HCT116 (cell line): ENCODE measurements around the gene C6orf62. TPM values are rescaled to one million over a fixed set of nuclear protein-coding genes. Genes with fewer than 3 reads are reported as not detected.

ENCODE experiments used
- ATAC-seq: fragments of 200-7000 bp; cut with Tn5 transposase; 2 replicates; pipeline ENCODE4 v1.9.1; 2020; ENCODE audit warnings: mild to moderate bottlenecking, moderate library complexity
- BruUV-seq: library from RNA; stranded (reverse); fragments of 400-500 nt; replicated peaks from 2 replicates; lab custom pipeline; 2021; lab: Mats Ljungman, UMichigan
- CTCF ChIA-PET: fragments of 300-600 bp; sonication (Branson Sonifier 250); formaldehyde crosslinking; loops from one replicate; lab custom pipeline; 2021; ENCODE audit warnings: antibody characterized with exemption; lab: Charles Lee
- POLR2A ChIA-PET: fragments of 300-600, 350-600 bp; sonication (Branson Sonifier 250); formaldehyde crosslinking; loops from one replicate; lab custom pipeline; 2021; ENCODE audit warnings: antibody characterized with exemption; lab: Charles Lee
- RAD21 ChIA-PET, 2 experiments: fragments of 300-600 bp; sonication (Branson Sonifier 250); formaldehyde crosslinking; loops; one replicate each; lab custom pipeline; 2023; ENCODE audit warnings: low total read pairs in 2 of 2; ENCODE audit not compliant: uncharacterized antibody in 2 of 2, unreplicated experiment in 2 of 2, low non-redundant PET in 1 of 2; lab: Charles Lee
- DNase-seq: peaks from one replicate; pipeline ENCODE4 v3.0.0-alpha.2; 2010; ENCODE audit warnings: low read depth, low spot score
- H2AFZ ChIP-seq: fragments of 200-600 bp; shearing (Covaris generic), sonication (generic); 2 replicates; pipeline ENCODE4 v1.6.1; 2017; ENCODE audit warnings: low read depth, mixed run types, mixed read lengths, antibody characterized with exemption, low read length; ENCODE audit not compliant: poor library complexity, severe bottlenecking
- H3K27ac ChIP-seq: 2 replicates; pipeline ENCODE4 v1.5.1; 2012; ENCODE audit warnings: low read depth, low read length
- H3K27me3 ChIP-seq: fragments of 200-600 bp; sonication (generic); 2 replicates; pipeline ENCODE4 v1.6.1; 2016; ENCODE audit warnings: mixed run types, low read length, mixed read lengths; ENCODE audit not compliant: insufficient read depth
- H3K36me3 ChIP-seq, 2 experiments: fragments of 200-500 bp in 1 of 2; fragments of 200-600 bp in 1 of 2; sonication (Bioruptor generic) in 1 of 2; sonication (generic) in 1 of 2; 2 replicates each; pipeline versions ENCODE4 v1.5.1 to v1.6.1; 2014 to 2016; ENCODE audit warnings: low read length in 2 of 2, inconsistent platforms in 1 of 2, mixed read lengths in 1 of 2, mixed run types in 1 of 2; ENCODE audit not compliant: insufficient read depth in 2 of 2, control insufficient read depth in 1 of 2
- H3K4me1 ChIP-seq, 2 experiments: fragments of 200-600 bp in 1 of 2; sonication (generic) in 1 of 2; 2 replicates each; pipeline versions ENCODE4 v1.5.1 to v1.6.1; 2012 to 2017; ENCODE audit warnings: low read length in 2 of 2, inconsistent platforms in 1 of 2, mild to moderate bottlenecking in 1 of 2, mixed read lengths in 1 of 2, mixed run types in 1 of 2, moderate library complexity in 1 of 2; ENCODE audit not compliant: insufficient read depth in 2 of 2, control insufficient read depth in 1 of 2
- H3K4me2 ChIP-seq: fragments of 200-600 bp; sonication (generic); 2 replicates; pipeline ENCODE4 v1.6.1; 2017; ENCODE audit warnings: mixed run types, low read length, mixed read lengths
- H3K4me3 ChIP-seq, 2 experiments: fragments of 200-600 bp in 1 of 2; sonication (generic) in 1 of 2; replicated peaks in 1 of 2; 2 replicates each; pipeline ENCODE4 v1.5.1; 2011 to 2016; ENCODE audit warnings: low read length in 2 of 2, control low read depth in 1 of 2, low read depth in 1 of 2, mild to moderate bottlenecking in 1 of 2, mixed read lengths in 1 of 2, mixed run types in 1 of 2
- H3K79me2 ChIP-seq: fragments of 200-600 bp; sonication (generic); 2 replicates; pipeline ENCODE4 v1.6.1; 2017; ENCODE audit warnings: mild to moderate bottlenecking, mixed run types, low read length, moderate library complexity, mixed read lengths; ENCODE audit not compliant: insufficient read depth
- H3K9ac ChIP-seq: fragments of 200-600 bp; sonication (generic); 2 replicates; pipeline ENCODE4 v1.6.1; 2016; ENCODE audit warnings: low read length, mixed read lengths
- H3K9me2 ChIP-seq: fragments of 200-600 bp; sonication (generic), shearing (Covaris generic); 2 replicates; pipeline ENCODE4 v1.6.1; 2017; ENCODE audit warnings: mixed run types, mild to moderate bottlenecking, moderate library complexity; ENCODE audit not compliant: insufficient read depth
- H3K9me3 ChIP-seq, 2 experiments: fragments of 200-500 bp in 1 of 2; fragments of 200-600 bp in 1 of 2; sonication (Bioruptor generic) in 1 of 2; sonication (generic) in 1 of 2; 2 replicates each; pipeline ENCODE4 v1.6.1; 2014 to 2017; ENCODE audit warnings: low read length in 2 of 2, mixed read lengths in 2 of 2, inconsistent platforms in 1 of 2, low read depth in 1 of 2, mild to moderate bottlenecking in 1 of 2, mixed run types in 1 of 2, moderate library complexity in 1 of 2; ENCODE audit not compliant: control insufficient read depth in 1 of 2, insufficient read depth in 1 of 2
- H4K20me1 ChIP-seq: fragments of 200-600 bp; sonication (generic), shearing (Covaris generic); 2 replicates; pipeline ENCODE4 v1.6.1; 2017; ENCODE audit warnings: mixed run types, mild to moderate bottlenecking, moderate library complexity; ENCODE audit not compliant: insufficient read depth
- CBX3 ChIP-seq: IDR thresholded peaks from 2 replicates; pipeline ENCODE4 v1.6.1; 2012; ENCODE audit warnings: low read depth
- CEBPB ChIP-seq: IDR thresholded peaks from 2 replicates; pipeline ENCODE4 v1.6.1; 2012; ENCODE audit warnings: low read depth
- EGR1 ChIP-seq: IDR thresholded peaks from 2 replicates; pipeline ENCODE4 v1.6.1; 2012; ENCODE audit warnings: low read depth
- TCF7L2 ChIP-seq: IDR thresholded peaks from 2 replicates; pipeline ENCODE4 v1.7.0; 2011; ENCODE audit warnings: borderline replicate concordance, inconsistent platforms; ENCODE audit not compliant: insufficient read depth, insufficient read length; ENCODE audit errors: extremely low read depth
- YY1 ChIP-seq: IDR thresholded peaks from 2 replicates; pipeline ENCODE4 v1.6.1; 2011; ENCODE audit warnings: low read length, low read depth, moderate library complexity, mild to moderate bottlenecking; ENCODE audit not compliant: insufficient replicate concordance; ENCODE audit errors: extremely low read depth
- intact Hi-C: fragments of 100-400 bp; cut with micrococcal nuclease; formaldehyde crosslinking; loops from 2 replicates; pipeline ENCODE4 v1.10.0; 2022
- total RNA-seq: library from RNA; stranded (reverse); gene quantifications from one replicate; pipeline ENCODE4 v1.2.1, GENCODE V29; 2021; ENCODE audit not compliant: unreplicated experiment
- TF ChIP-seq, protein P1 (sequence below): IDR thresholded peaks from 2 replicates; pipeline ENCODE4 v1.6.1; 2012; ENCODE audit warnings: low read depth
- TF ChIP-seq, protein P2 (sequence below): IDR thresholded peaks from 2 replicates; pipeline ENCODE4 v1.6.1; 2012

Gene C6orf62
- total RNA-seq, 1 experiment from 2014 or later, result 103 TPM

DNA sequence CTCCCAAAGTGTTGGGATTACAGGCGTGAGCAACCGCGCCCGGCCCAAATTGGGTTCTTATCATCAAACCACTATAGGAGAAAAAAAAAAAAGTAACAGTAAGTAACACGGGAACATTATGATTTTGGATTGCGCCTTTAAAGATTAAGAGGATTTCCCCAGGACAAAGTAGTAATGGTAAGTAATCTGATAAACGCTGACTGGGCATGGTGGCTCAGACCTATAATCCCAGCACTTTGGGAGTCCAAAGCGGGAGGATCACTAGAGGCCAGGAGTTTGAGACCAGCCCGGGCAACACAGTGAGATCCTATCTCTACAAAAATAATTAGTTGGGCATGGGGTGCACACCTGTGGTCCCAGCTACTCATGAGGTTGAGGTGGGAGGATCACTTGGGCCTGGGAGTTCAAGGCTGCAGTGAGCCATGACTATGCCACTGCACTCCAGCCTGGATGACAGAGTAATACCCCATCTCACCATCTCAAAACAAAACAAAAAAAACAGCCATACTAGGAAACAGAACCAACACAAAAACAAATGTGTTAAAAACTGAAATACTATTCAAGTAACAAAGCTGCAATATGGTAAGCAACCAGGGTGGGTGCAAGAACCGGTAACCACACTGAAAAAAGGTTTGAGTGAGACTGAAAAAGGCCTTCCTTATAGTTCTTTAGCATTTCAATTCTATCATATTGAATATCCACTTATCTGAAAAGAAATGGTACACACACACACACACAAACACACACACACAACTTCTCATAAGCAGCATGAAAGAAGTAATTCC is 8.2 kb downstream of the C6orf62 start:
- Histone ChIP-seq H3K4me2 (no peak overlapping the region), H3K9me2 (no peaks in the 10 kb centered on the region), H3K4me1 (no peaks in the 10 kb centered on the region), H2AFZ (no peak overlapping the region), H3K9me3 (no peaks in the 10 kb centered on the region), H3K9ac (no peak overlapping the region), H4K20me1 (peaks cover 32% of the 10 kb centered on the region), H3K27ac (no peak overlapping the region), H3K36me3 (peaks cover 71 to 77% of the 10 kb centered on the region in 2 experiments), H3K4me3 (no peak overlapping the region), H3K79me2 (peaks cover 72% of the 10 kb centered on the region), H3K27me3 (no peaks in the 10 kb centered on the region)
- ChIA-PET POLR2A (no interaction called here), CTCF (no interaction called here), RAD21 (no interaction called here)
- DNase-seq, result no peak
- intact Hi-C loops, result loop anchor here (10.0 kb wide), 1 partner anchor 364 kb away; no protein-coding TSS in a partner anchor
- ATAC-seq, result no peak
- BruUV-seq, result no TSS peak
- TF ChIP-seq CEBPB, result no peak

GRCh38 chr6:24709014-24709711 is 9.8 kb downstream of the C6orf62 start:
- peaks cover 74 to 76% of the 10 kb centered on the region in 2 experiments for H3K36me3 ChIP-seq
- H4K20me1 ChIP-seq, result peaks cover 33% of the 10 kb centered on the region
- H3K27ac ChIP-seq, result no peak overlapping the region
- H3K9ac ChIP-seq, result no peak overlapping the region
- DNase-seq, result no peak
- CTCF ChIA-PET, result interaction anchor here (0.8 kb wide), 1 partner anchor 8 kb away, joined by 3 read pairs; no protein-coding TSS in a partner anchor
- no peaks in the 10 kb centered on the region for H3K9me3 ChIP-seq
- intact Hi-C loops, result loop anchor here (10.0 kb wide), 1 partner anchor 306 kb away; no protein-coding TSS in a partner anchor
- no peaks in the 10 kb centered on the region for H3K4me1 ChIP-seq
- no peaks in the 10 kb centered on the region for H3K9me2 ChIP-seq
- no peak overlapping the region for H3K4me3 ChIP-seq
- TF ChIP-seq, protein P1, sequence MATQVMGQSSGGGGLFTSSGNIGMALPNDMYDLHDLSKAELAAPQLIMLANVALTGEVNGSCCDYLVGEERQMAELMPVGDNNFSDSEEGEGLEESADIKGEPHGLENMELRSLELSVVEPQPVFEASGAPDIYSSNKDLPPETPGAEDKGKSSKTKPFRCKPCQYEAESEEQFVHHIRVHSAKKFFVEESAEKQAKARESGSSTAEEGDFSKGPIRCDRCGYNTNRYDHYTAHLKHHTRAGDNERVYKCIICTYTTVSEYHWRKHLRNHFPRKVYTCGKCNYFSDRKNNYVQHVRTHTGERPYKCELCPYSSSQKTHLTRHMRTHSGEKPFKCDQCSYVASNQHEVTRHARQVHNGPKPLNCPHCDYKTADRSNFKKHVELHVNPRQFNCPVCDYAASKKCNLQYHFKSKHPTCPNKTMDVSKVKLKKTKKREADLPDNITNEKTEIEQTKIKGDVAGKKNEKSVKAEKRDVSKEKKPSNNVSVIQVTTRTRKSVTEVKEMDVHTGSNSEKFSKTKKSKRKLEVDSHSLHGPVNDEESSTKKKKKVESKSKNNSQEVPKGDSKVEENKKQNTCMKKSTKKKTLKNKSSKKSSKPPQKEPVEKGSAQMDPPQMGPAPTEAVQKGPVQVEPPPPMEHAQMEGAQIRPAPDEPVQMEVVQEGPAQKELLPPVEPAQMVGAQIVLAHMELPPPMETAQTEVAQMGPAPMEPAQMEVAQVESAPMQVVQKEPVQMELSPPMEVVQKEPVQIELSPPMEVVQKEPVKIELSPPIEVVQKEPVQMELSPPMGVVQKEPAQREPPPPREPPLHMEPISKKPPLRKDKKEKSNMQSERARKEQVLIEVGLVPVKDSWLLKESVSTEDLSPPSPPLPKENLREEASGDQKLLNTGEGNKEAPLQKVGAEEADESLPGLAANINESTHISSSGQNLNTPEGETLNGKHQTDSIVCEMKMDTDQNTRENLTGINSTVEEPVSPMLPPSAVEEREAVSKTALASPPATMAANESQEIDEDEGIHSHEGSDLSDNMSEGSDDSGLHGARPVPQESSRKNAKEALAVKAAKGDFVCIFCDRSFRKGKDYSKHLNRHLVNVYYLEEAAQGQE, result no peak
- TF ChIP-seq TCF7L2 (no peak), YY1 (no peak), CBX3 (no peak), EGR1 (no peak)
- TF ChIP-seq, protein P2, sequence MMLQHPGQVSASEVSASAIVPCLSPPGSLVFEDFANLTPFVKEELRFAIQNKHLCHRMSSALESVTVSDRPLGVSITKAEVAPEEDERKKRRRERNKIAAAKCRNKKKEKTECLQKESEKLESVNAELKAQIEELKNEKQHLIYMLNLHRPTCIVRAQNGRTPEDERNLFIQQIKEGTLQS, result no peak
- peaks cover 57% of the 10 kb centered on the region for H3K79me2 ChIP-seq
- no peak overlapping the region for H3K4me2 ChIP-seq
- BruUV-seq, result no TSS peak
- no peak overlapping the region for H2AFZ ChIP-seq
- POLR2A ChIA-PET, result no interaction called here
- ATAC-seq, result no peak
- RAD21 ChIA-PET, result no interaction called here
- no peaks in the 10 kb centered on the region for H3K27me3 ChIP-seq
